ENCODE results near the gene AOC1.
A peak's percentile ranks its signal among the peaks of the same experiment; 100 is the strongest.

The AOC1 gene

DNA sequence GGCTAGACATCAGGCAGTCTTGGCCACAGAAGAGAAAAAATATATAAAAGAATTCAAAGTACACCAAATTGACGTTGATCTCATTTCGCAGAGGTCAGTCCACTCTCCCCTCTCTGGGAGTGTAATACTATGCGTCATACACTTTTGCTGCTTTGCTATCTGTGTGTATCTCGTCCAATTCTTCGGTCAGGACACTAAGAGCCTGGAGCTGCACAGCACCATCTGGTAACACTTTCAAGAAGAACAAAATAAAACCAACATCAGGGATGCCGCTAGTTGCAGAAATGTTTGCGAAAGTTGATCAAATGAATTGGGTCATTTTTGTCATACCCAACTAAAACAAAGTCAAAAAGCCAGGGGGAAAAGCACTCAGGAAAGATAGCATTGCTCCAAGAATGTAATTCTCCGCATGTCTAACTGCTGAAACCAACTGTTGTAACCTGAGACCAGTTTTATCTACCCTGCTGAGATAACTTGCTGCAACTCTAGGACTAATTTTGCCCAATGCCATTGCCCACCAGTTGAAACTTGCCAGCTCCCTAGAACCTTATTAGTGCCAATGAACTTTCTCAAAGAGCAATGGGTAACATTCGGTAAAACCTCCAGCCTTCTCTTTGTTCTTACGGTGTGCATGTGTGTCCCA is 28.7 kb upstream of the AOC1 start:
- H3K4me1 ChIP-seq (ENCODE audit: control insufficient read depth in 1 of 2, insufficient read depth in 2 of 2, low read length in 2 of 2) = peaks cover 11 to 25% of the 10 kb centered on the region in 2 experiments
- no peaks in the 10 kb centered on the region for H3K9me3 ChIP-seq (ENCODE audit: insufficient read depth, low read depth, low read length)
- H2BK12ac ChIP-seq (ENCODE audit: low read length) = no peak overlapping the region
- H3K4me2 ChIP-seq (ENCODE audit: low read length) = no peak overlapping the region
- peak overlapping the region; percentile 22 for H3K27ac ChIP-seq (ENCODE audit: low read depth, low read length)
- H3K79me1 ChIP-seq (ENCODE audit: low read length) = peaks cover 11% of the 10 kb centered on the region
- no peak overlapping the region for H4K91ac ChIP-seq (ENCODE audit: low read depth, low read length)
- no peak overlapping the region for H3K14ac ChIP-seq (ENCODE audit: low read length)
- H3K23ac ChIP-seq (ENCODE audit: low read length) = no peak overlapping the region
- no peak overlapping the region for H3K4ac ChIP-seq (ENCODE audit: low read depth, low read length)
- no peak overlapping the region for H3K9ac ChIP-seq (ENCODE audit: low read length)
- no peak overlapping the region for H2AK5ac ChIP-seq (ENCODE audit: low read length)
- H3K79me2 ChIP-seq (ENCODE audit: control insufficient read depth, insufficient read depth, low read length, poor library complexity) = peaks cover 2% of the 10 kb centered on the region
- no peak overlapping the region for H2BK120ac ChIP-seq (ENCODE audit: insufficient read depth, low read length, poor library complexity)
- H2BK5ac ChIP-seq (ENCODE audit: low read depth, low read length, poor library complexity) = no peak overlapping the region
- H3K36me3 ChIP-seq (ENCODE audit: control insufficient read depth in 1 of 2, insufficient read depth in 2 of 2, low read length in 2 of 2) = no peaks in the 10 kb centered on the region
- no peak overlapping the region for H2AFZ ChIP-seq (ENCODE audit: insufficient read depth, low read length, poor library complexity)
- H3K27me3 ChIP-seq (ENCODE audit: insufficient read depth, low read length) = no peaks in the 10 kb centered on the region
- H3K4me3 ChIP-seq (ENCODE audit: low read depth, low read length) = no peak overlapping the region
- WGBS (ENCODE audit: extremely low coverage, insufficient coverage, insufficient read length) = no CpG with 5 or more reads among the region's 10 CpGs
- DNase-seq = peak; percentile 90 to 99
- no peak overlapping the region for H4K12ac ChIP-seq (ENCODE audit: low read depth, low read length)
- H4K8ac ChIP-seq (ENCODE audit: low read depth, low read length) = no peak overlapping the region
- no peak overlapping the region for H3K18ac ChIP-seq (ENCODE audit: low read length)

DNA sequence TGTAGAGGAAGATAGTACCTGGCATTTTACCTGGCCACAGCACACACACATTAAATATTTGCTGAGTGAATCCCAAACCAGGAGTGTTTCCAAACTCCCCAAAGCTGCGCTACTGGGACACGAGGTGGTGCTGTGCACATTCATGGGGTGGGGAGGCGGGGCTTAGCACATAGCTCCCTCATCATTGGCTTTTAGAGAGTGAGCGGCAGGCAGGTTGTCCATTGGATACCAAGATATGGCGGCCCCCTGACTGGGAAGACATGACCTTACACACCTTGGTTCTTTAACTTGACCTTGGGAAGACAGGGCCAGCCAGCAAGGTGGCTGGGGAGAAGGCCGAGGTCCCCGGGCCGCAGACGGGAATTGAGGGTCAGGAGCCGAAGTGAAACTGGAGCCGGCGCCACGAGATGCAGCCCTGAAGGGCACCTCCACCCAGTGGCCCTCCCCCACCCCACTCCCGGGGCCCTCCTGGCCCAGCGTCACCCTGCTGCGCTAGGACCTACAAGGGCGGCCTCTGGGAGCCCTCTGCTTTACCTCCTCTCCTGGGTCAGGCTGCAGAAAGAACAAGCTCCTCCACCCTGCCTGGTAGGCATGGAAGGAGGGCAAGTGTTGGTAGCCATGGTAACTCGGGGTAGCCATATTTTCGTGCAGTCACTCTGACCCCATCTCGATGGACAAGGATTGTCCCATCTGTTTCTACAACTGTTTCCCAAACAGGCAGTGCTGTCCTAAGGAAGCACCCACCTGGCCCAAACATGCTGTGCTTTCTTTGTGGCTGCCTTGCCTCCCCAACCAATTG is 27.7 kb upstream of the AOC1 start:
- Histone ChIP-seq H3K14ac (ENCODE audit: low read length) (peak overlapping the region; percentile 23), H3K4ac (ENCODE audit: low read depth, low read length) (no peak overlapping the region), H2BK120ac (ENCODE audit: insufficient read depth, low read length, poor library complexity) (no peak overlapping the region), H3K4me3 (ENCODE audit: low read depth, low read length) (no peak overlapping the region), H3K9ac (ENCODE audit: low read length) (no peak overlapping the region), H3K18ac (ENCODE audit: low read length) (no peak overlapping the region), H2AFZ (ENCODE audit: insufficient read depth, low read length, poor library complexity) (no peak overlapping the region), H3K27me3 (ENCODE audit: insufficient read depth, low read length) (no peaks in the 10 kb centered on the region), H3K36me3 (ENCODE audit: control insufficient read depth in 1 of 2, insufficient read depth in 2 of 2, low read length in 2 of 2) (no peaks in the 10 kb centered on the region), H3K4me2 (ENCODE audit: low read length) (no peak overlapping the region), H4K8ac (ENCODE audit: low read depth, low read length) (no peak overlapping the region), H3K23ac (ENCODE audit: low read length) (no peak overlapping the region), H2BK5ac (ENCODE audit: low read depth, low read length, poor library complexity) (no peak overlapping the region), H3K4me1 (ENCODE audit: control insufficient read depth in 1 of 2, insufficient read depth in 2 of 2, low read length in 2 of 2) (peaks cover 11 to 25% of the 10 kb centered on the region in 2 experiments), H4K12ac (ENCODE audit: low read depth, low read length) (no peak overlapping the region), H3K79me1 (ENCODE audit: low read length) (peaks cover 11% of the 10 kb centered on the region), H3K9me3 (ENCODE audit: insufficient read depth, low read depth, low read length) (no peaks in the 10 kb centered on the region), H3K79me2 (ENCODE audit: control insufficient read depth, insufficient read depth, low read length, poor library complexity) (peaks cover 2% of the 10 kb centered on the region), H2AK5ac (ENCODE audit: low read length) (no peak overlapping the region), H2BK12ac (ENCODE audit: low read length) (peak overlapping the region; percentile 42), H3K27ac (ENCODE audit: low read depth, low read length) (no peak overlapping the region), H4K91ac (ENCODE audit: low read depth, low read length) (no peak overlapping the region)
- WGBS (ENCODE audit: extremely low coverage, insufficient coverage, insufficient read length) = no CpG with 5 or more reads among the region's 20 CpGs
- DNase-seq = peak in 1 of 2 donors; percentile 28

DNA sequence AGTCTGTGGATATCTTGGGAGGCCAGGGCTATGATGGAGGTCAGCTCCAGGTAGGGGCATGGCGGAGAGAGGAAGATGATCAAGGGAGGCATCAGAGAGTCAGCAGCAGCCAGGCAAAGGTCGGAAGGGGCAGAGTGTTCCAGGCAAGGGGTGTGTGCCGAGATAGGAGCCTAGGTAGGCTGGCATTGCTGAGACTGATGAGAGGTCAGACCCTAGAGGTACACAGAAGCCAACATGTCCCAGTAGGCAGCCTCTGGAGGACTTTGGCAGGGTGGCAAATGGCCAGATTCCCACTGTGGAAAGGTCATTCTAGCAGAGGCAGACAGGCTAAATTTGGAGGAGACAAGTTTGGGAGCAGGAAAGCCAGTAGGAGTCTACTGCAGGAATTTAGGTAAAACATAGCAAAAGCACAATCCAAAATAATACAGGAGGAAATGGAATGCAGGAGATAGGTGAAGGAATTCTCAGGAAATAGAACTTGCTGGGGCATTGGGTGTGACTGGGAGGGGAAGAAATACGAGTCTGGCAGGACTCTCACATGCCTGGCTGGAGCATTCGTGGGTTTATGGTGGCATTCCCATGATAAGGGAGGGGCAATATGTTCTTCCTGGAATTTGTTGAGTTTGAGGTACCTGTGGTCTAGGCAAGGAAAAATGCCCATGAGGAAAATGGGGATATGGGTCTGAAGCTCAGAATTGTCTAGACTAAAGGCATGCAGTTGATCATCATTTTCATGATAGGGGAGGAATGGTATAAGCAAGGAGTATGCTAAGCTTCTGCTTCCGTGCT is 26.1 kb upstream of the AOC1 start:
- Histone ChIP-seq H3K9me3 (ENCODE audit: insufficient read depth, low read depth, low read length) (no peaks in the 10 kb centered on the region), H3K4me2 (ENCODE audit: low read length) (no peak overlapping the region), H3K23ac (ENCODE audit: low read length) (no peak overlapping the region), H2BK120ac (ENCODE audit: insufficient read depth, low read length, poor library complexity) (no peak overlapping the region), H3K36me3 (ENCODE audit: control insufficient read depth in 1 of 2, insufficient read depth in 2 of 2, low read length in 2 of 2) (no peaks in the 10 kb centered on the region), H3K27me3 (ENCODE audit: insufficient read depth, low read length) (no peaks in the 10 kb centered on the region), H3K79me1 (ENCODE audit: low read length) (peaks cover 6% of the 10 kb centered on the region), H3K79me2 (ENCODE audit: control insufficient read depth, insufficient read depth, low read length, poor library complexity) (peaks cover 1% of the 10 kb centered on the region), H2BK5ac (ENCODE audit: low read depth, low read length, poor library complexity) (no peak overlapping the region), H3K4me1 (ENCODE audit: control insufficient read depth in 1 of 2, insufficient read depth in 2 of 2, low read length in 2 of 2) (peaks cover 5 to 17% of the 10 kb centered on the region in 2 experiments), H3K18ac (ENCODE audit: low read length) (no peak overlapping the region), H2AK5ac (ENCODE audit: low read length) (no peak overlapping the region), H4K8ac (ENCODE audit: low read depth, low read length) (no peak overlapping the region), H3K9ac (ENCODE audit: low read length) (no peak overlapping the region), H3K4ac (ENCODE audit: low read depth, low read length) (no peak overlapping the region), H3K14ac (ENCODE audit: low read length) (no peak overlapping the region), H2AFZ (ENCODE audit: insufficient read depth, low read length, poor library complexity) (no peak overlapping the region), H4K91ac (ENCODE audit: low read depth, low read length) (no peak overlapping the region), H4K12ac (ENCODE audit: low read depth, low read length) (no peak overlapping the region), H3K27ac (ENCODE audit: low read depth, low read length) (no peak overlapping the region), H2BK12ac (ENCODE audit: low read length) (peak overlapping the region; percentile 11), H3K4me3 (ENCODE audit: low read depth, low read length) (no peak overlapping the region)
- no CpG with 5 or more reads among the region's 6 CpGs for WGBS (ENCODE audit: extremely low coverage, insufficient coverage, insufficient read length)
- DNase-seq = peak; percentile 89 to 96

DNA sequence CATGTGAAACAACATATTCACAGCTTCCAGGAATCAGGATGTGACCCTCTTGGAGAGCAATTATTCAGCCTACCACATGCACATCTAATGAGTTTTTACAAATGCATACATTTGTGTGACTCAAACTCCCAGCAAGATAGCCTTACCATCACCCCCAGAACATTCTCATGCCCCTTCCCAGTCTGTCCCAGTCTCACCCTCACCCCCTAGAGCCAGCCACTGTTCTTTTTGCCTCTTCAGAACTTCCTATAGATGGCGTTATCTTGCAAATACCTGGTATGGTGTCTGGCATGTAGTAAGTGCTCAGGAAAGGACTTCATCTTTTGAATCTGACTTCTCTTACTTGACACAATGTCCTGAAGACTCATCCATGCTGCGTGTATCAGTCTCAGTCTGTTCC is 23.9 kb upstream of the AOC1 start:
- Histone ChIP-seq H3K27me3 (ENCODE audit: insufficient read depth, low read length) (no peaks in the 10 kb centered on the region), H4K8ac (ENCODE audit: low read depth, low read length) (no peak overlapping the region), H3K79me2 (ENCODE audit: control insufficient read depth, insufficient read depth, low read length, poor library complexity) (no peaks in the 10 kb centered on the region), H3K14ac (ENCODE audit: low read length) (no peak overlapping the region), H3K36me3 (ENCODE audit: control insufficient read depth in 1 of 2, insufficient read depth in 2 of 2, low read length in 2 of 2) (no peaks in the 10 kb centered on the region), H3K4me1 (ENCODE audit: control insufficient read depth in 1 of 2, insufficient read depth in 2 of 2, low read length in 2 of 2) (peaks cover 2 to 12% of the 10 kb centered on the region in 2 experiments), H2BK12ac (ENCODE audit: low read length) (no peak overlapping the region), H3K4me3 (ENCODE audit: low read depth, low read length) (no peak overlapping the region), H3K27ac (ENCODE audit: low read depth, low read length) (no peak overlapping the region), H3K18ac (ENCODE audit: low read length) (no peak overlapping the region), H4K91ac (ENCODE audit: low read depth, low read length) (no peak overlapping the region), H3K23ac (ENCODE audit: low read length) (no peak overlapping the region), H2AK5ac (ENCODE audit: low read length) (no peak overlapping the region), H3K79me1 (ENCODE audit: low read length) (peaks cover 2% of the 10 kb centered on the region), H2AFZ (ENCODE audit: insufficient read depth, low read length, poor library complexity) (no peak overlapping the region), H3K4ac (ENCODE audit: low read depth, low read length) (no peak overlapping the region), H3K4me2 (ENCODE audit: low read length) (no peak overlapping the region), H4K12ac (ENCODE audit: low read depth, low read length) (no peak overlapping the region), H3K9ac (ENCODE audit: low read length) (no peak overlapping the region), H3K9me3 (ENCODE audit: insufficient read depth, low read depth, low read length) (no peaks in the 10 kb centered on the region), H2BK5ac (ENCODE audit: low read depth, low read length, poor library complexity) (no peak overlapping the region), H2BK120ac (ENCODE audit: insufficient read depth, low read length, poor library complexity) (no peak overlapping the region)
- WGBS (ENCODE audit: extremely low coverage, insufficient coverage, insufficient read length) = no CpG with 5 or more reads among the region's 2 CpGs
- DNase-seq = peak in 1 of 2 donors; percentile 56

Measured in trophoblast cell (in vitro differentiated cells and primary cell).